Left ventricle myocardium superior (tissue), 1 donor: Measurements from ENCODE around the gene PRKCH. TPM values are rescaled to one million over a fixed set of nuclear protein-coding genes. Genes with fewer than 3 reads are reported as not detected.
"Not testable (repeated sequence)": the region's sequence is repeated elsewhere in the genome, so short reads cannot be mapped to it uniquely, and the experiment has no call there.

Experiments
- ATAC-seq: fragments of 200-7000 bp; cut with Tn5 transposase; one replicate; pipeline ENCODE4 v1.9.1; 2020; ENCODE audit warnings: mild to moderate bottlenecking, moderate library complexity
- DNase-seq: peaks from one replicate; pipeline ENCODE4 v3.0.0-alpha.2; 2020
- intact Hi-C: fragments of 100-400 bp; cut with micrococcal nuclease; formaldehyde crosslinking; loops from one replicate; pipeline ENCODE4 v1.11.0; 2022
- total RNA-seq: library from RNA; stranded (reverse); fragmentation: NEBNext Ultra II Directional; extraction: Animal tissue kit (Norgen Biotek cat#: 25700); gene quantifications from one replicate; pipeline ENCODE4 v1.2.1, GENCODE V29; 2021
- donor health status: DM: no; HTN: yes; CAD: no; lungs with severe emphysema.

The PRKCH gene
- total RNA-seq, 1 donor from 2014 or later: 15.9 TPM

GRCh38 chr14:61460718-61461611 lies 139.6 kb downstream of the PRKCH start:
- no peak for ATAC-seq
- DNase-seq: no peak
- intact Hi-C loops: loop anchor here (5.0 kb wide), 1 partner anchor 271 kb away; no protein-coding TSS in a partner anchor

GRCh38 chr14:61461808-61462275 lies 140.5 kb downstream of the PRKCH start:
- intact Hi-C loops: loop anchor here (2.0 to 5.0 kb wide), 2 partner anchors 270 to 377 kb away; no protein-coding TSS in a partner anchor
- ATAC-seq (peak; percentile 35), DNase-seq (no peak)

- intact Hi-C loops: loop anchor here (2.0 to 5.0 kb wide), 2 partner anchors 270 to 376 kb away; no protein-coding TSS in a partner anchor
- DNase-seq (no peak), ATAC-seq (peak; percentile 31)
Measured at GRCh38 chr14:61462566-61463193, 141.3 kb downstream of the PRKCH start.

- intact Hi-C loops: loop anchor here (2.0 to 5.0 kb wide), 2 partner anchors 269 to 375 kb away; no protein-coding TSS in a partner anchor
- DNase-seq: no peak
- ATAC-seq: no peak
Measured at GRCh38 chr14:61463664-61464285, 142.4 kb downstream of the PRKCH start.

GRCh38 chr14:61464539-61465320 lies 143.4 kb downstream of the PRKCH start:
- not testable (repeated sequence) for DNase-seq, ATAC-seq
- intact Hi-C loops: loop anchor here (5.0 kb wide), 1 partner anchor 268 kb away; no protein-coding TSS in a partner anchor

- intact Hi-C loops: no loop called here
Measured at GRCh38 chr14:61466249-61466904, 145.0 kb downstream of the PRKCH start.

GRCh38 chr14:61466905-61467280 lies 145.5 kb downstream of the PRKCH start:
- no peak for DNase-seq
- intact Hi-C loops: no loop called here
- ATAC-seq: no peak

More at GRCh38 chr14:61466249-61466904, 145.0 kb downstream of the PRKCH start:
- ATAC-seq (peak; percentile 87), DNase-seq (peak; percentile 89)

GRCh38 chr14:61467296-61467695 lies 145.9 kb downstream of the PRKCH start:
- DNase-seq (peak; percentile 42), ATAC-seq (no peak)
- intact Hi-C loops: no loop called here

- ATAC-seq (no peak), DNase-seq (no peak)
- intact Hi-C loops: no loop called here
Measured at GRCh38 chr14:61468063-61468825, 146.9 kb downstream of the PRKCH start.

GRCh38 chr14:61469781-61470180 lies 148.4 kb downstream of the PRKCH start:
- no peak for DNase-seq
- intact Hi-C loops: loop anchor here (10.0 kb wide), 1 partner anchor 225 kb away; the partner anchor contains the start of gene HIF1A

GRCh38 chr14:61470261-61470960 lies 149.0 kb downstream of the PRKCH start:
- ATAC-seq (no peak), DNase-seq (peak; percentile 49)
- intact Hi-C loops: loop anchor here (10.0 kb wide), 1 partner anchor 224 kb away; the partner anchor contains the start of gene HIF1A

More at GRCh38 chr14:61469781-61470180, 148.4 kb downstream of the PRKCH start:
- no peak for ATAC-seq

GRCh38 chr14:61470961-61471293 lies 149.5 kb downstream of the PRKCH start:
- DNase-seq (no peak), ATAC-seq (no peak)
- intact Hi-C loops: loop anchor here (10.0 kb wide), 1 partner anchor 224 kb away; the partner anchor contains the start of gene HIF1A

- intact Hi-C loops: loop anchor here (10.0 kb wide), 1 partner anchor 223 kb away; the partner anchor contains the start of gene HIF1A
Measured at GRCh38 chr14:61471297-61472005, 150.1 kb downstream of the PRKCH start.

GRCh38 chr14:61472011-61472672 lies 150.8 kb downstream of the PRKCH start:
- ATAC-seq: peak; percentile 79
- peak; percentile 75 for DNase-seq
- intact Hi-C loops: loop anchor here (10.0 kb wide), 1 partner anchor 223 kb away; the partner anchor contains the start of gene HIF1A

More at GRCh38 chr14:61471297-61472005, 150.1 kb downstream of the PRKCH start:
- ATAC-seq (peak; percentile 73), DNase-seq (no peak)

- intact Hi-C loops: loop anchor here (10.0 kb wide), 1 partner anchor 222 kb away; the partner anchor contains the start of gene HIF1A
- DNase-seq: no peak
Measured at GRCh38 chr14:61472801-61473376, 151.5 kb downstream of the PRKCH start.

More at GRCh38 chr14:61472801-61473376, 151.5 kb downstream of the PRKCH start:
- no peak for ATAC-seq
